HG02943 (cell line): Measurements from ENCODE around the gene GBP7.

Experiments
- ATAC-seq: cut with Tn5 transposase; IDR thresholded peaks from one replicate; pipeline ENCODE4 v1.9.1; 2021; ENCODE audit warnings: mild to moderate bottlenecking, low read depth, moderate library complexity; ENCODE audit not compliant: unreplicated experiment

Gene GBP7

DNA sequence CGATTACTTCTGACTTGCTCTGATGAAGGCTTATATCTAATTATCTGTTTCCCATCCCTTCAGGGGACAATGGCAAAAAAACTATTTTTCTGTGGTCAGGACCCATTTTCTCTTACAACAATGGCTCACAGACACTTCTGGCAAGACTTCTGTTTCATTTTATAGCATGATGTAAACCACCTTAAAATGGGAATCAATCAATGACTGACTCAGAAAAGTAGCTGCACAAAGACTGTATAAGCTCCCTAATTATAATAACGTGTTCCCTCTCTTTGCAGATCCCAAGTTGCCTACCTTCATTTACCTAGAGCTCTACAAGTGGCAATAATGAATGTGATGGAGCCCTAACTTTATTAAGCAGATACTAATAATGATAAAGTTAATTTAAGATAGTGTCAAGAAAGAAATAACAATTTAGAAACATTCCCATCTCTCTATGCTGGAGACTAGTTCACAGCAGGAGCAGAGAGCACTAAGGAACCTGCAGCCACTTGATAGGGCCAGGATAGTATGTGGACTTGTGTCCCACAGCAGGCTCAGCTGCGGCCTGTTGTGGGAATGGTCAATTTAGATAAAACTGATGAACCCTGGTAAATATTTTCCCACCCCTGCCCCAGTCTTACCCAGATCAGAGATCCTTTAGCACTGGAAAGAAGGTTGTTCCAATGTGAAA is 50.4 kb downstream of the GBP7 start:
- no peak for ATAC-seq

DNA sequence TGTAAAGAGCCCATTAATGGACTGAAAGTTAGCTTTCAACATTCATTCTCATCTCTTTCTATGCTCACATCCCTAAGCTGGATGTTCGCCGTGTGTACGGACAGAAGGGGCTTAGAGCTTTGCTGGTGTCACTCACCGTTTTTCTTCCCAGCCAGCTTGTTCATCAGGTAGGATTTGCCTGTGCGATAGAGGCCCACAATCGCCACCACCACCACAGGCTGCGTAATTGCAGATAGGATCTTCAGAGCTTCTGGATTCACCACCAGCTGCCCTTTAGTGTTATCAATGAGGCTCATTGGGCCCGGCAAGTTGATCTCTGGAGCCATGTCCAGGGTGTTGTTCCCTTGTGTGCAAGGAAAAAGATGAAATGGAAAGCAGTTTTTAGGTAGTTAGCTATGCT is 54.2 kb downstream of the GBP7 start:
- no peak for ATAC-seq

DNA sequence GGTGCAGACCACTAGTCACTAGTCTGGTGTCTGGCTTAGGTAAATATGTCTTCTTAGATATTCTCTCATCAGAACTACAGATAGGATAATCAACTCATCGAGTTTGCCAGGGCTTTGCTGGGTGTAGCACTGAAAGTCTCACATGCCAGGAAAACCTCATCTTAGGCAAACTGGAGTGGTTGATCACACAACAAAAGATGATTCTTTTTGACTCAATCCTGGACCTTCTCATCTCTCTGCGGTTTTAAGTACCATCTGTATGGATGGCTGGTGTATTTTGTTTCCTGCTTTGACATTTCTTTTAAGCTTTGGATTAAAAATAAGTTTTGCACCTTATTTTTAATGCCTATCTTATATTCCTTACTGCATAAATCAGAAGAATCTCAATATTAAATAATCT is 61.1 kb downstream of the GBP7 start:
- ATAC-seq: no peak

DNA sequence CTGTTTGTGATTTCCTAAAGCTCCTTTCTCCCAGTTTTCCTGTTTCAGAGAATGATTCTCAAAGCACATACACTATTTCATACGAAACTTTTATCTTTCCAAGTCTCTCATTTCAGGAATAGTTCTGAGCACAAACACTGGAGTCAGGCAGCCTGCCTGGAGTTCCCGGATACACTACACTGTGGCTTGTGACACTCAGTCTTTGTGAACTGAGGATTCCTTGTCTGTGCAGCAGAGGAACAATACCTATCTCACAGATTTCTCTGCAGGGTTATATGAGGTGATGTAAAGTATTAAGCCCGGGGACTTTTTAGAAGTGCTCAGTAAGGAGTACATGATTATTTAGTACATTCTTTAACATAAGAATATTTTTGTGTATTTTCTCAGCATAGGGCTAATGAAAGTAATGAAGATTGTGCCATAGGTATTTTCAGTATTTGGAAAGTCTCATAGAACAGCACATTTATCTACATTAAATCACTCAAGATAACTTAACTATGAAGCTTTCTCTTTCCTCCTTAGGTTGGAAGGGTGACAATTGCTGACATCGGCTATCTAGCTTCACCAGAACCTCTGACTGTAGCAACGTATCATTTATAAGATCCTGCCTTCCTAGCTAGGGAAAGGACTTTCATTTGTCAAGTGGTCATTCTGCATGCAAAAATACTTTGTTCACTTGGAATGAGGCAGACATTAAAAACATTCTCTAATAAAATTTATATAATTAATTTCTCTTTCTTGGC is 62.8 kb downstream of the GBP7 start:
- no peak for ATAC-seq

DNA sequence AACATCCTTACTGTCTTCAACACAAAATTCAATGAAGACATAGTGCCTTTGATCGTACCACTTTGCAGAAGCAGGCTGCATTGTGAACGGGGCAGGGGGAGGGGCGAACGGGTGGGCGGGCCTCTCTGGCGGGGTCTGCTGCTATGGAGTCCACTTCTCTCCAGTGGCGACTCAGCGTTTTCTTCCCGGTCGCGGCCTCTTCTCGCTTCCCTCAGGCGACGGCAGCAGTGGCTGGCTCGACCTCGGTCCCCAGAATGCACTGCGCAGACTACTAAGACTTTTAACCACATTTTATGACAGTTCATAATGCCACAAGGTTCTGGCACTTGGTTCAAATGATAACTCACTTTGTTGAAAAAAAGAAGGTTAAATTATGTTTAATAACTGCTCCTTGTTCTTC is 71.1 kb downstream of the GBP7 start:
- ATAC-seq: no peak

DNA sequence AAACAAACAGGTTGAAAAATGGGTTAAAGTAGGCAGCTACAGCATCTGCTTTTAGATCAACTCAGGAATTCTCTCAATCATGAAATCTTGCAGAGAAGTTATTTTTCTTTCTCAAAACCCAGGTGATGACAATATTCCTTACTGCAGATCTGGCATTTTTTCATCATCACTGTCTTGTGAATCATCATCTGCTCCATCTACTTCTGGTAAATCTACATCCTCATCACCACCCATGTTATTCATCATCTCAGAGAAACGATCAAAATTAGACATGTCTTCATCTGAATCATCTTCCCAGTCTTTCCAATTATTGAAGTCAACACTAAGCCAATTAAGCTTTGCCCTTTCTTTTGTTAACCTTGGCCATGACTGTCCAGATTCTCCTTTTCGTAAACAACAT is 71.7 kb downstream of the GBP7 start:
- ATAC-seq: no peak

DNA sequence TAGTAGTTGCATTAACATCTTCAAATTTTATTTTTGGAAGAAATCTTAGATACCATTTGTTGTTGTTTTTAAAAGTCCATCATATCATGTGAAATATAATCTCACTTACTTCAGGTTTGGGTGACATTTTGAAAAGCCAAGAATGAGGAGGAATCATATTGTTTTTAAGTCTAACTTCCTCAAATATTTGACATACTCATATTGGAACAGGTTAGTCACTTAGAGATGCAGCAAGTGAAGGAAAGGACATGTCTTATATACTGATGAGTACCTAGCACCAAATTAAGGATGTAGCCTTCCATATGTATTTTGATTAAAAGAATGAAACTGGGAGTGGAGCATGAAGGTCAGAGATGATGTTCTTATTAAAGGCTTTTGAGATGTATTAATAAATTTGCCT is 73.8 kb downstream of the GBP7 start:
- ATAC-seq: no peak

DNA sequence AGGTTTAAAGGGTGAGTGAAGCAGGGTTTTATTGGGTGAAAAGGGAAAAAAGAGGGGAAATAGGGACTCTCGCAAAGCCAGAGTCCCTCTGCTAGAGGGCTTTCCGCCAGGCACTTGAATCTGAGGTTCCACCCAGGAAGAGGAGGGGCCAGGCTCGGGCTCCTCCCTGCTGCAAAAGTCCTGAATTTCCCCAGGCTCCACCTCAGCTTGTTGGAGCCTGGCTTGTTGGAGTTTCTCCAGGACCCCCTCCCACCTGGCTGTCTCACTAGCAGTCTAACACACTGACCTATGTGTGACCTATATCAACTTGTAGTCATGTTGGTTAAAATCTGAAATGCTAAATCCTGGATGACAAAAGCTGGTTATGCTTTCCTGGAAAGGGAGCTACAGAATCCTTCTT is 75.4 kb downstream of the GBP7 start:
- no peak for ATAC-seq

DNA sequence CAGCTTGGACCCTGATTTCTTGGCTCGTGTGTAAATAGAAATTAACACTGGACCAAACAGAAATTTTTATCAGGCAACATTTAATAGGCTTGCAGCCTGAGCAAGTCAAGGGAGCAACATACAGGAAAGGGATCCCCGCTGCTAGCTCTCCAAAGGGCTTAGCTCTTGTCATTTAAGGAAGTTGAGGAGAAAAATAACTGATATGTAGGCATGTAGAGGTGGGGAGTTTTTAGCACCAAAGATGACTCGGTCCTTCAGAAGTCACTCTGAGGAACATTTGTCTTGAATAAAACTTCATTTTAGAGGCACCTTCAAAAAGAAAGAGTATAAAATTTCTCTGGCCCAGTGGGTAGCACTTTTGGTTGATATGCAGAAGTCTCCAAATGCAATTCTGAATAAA is 76.9 kb downstream of the GBP7 start:
- ATAC-seq: no peak

DNA sequence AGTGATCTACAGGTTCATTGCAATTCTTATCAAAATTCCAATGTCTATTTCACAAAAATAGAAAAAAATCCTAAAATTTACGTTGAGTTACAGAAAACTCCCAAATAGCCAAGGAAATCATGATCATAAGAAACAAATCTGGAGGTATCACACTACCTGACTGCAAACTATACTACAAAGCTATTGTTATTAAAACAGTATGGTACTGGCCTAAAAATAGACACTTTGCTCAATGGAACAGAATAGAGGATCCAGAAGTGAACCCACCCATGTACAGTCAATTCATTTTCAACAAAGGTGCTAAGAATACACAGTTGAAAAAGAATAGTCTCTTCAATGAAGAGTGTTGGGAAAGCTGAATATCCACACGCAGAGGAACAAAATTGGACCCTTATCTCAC is 80.1 kb downstream of the GBP7 start:
- no peak for ATAC-seq

DNA sequence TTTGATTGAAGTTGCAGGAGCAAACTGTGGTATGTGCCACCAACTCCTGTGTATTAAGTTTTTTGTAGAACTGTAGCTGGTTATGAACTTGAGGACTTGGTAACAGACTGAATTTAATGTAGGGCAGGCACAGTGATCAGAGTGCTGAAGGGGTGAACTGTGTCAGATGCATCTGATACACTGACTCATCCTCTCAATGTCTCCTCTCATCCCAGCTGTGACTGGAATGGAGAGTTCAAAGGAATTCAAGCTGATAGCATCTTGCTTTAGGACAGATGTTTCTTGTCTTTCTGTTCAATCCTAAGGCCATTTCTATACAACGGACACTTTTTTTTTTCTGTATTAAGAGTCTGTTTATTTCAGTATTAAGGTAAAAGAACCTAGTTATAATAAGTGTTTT is 85.8 kb downstream of the GBP7 start:
- ATAC-seq: no peak

DNA sequence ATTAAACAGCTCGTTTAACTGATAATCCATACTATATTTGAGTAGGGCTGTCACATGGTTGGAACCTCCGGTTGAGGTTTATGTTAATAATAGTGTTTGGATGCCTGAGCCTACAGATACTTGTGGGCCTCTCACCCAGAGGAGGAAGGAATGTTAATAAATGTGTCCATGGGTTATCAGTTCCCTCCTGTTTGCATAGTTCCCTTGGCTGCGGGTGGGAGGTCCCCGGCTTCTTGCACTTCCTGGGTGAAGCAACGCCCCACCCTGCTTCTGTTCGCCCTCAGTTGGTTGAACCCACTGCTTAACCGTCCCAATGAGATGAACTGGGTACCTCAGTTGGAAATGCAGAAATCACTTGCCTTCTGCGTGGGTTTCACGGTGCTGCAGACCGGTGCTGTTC is 87.2 kb downstream of the GBP7 start:
- no peak for ATAC-seq

DNA sequence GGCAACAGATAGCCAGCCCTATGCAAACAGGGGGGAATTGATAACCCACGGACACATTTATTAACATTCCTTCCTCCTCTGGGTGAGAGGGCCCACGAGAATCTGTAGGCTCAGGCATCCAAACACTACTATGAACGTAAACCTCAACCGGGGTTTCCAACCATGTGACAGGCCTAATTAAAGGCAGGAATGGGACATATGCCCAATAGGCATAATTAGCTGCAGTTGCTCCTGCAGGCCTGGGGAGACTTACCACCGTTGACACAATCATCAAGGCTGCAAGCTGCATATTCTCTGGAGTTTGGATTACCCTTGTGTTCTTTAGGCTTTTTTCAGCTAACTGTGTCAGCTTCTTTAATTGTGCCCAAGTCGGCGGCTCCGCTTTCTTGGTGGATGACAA is 88.6 kb downstream of the GBP7 start:
- no peak for ATAC-seq

DNA sequence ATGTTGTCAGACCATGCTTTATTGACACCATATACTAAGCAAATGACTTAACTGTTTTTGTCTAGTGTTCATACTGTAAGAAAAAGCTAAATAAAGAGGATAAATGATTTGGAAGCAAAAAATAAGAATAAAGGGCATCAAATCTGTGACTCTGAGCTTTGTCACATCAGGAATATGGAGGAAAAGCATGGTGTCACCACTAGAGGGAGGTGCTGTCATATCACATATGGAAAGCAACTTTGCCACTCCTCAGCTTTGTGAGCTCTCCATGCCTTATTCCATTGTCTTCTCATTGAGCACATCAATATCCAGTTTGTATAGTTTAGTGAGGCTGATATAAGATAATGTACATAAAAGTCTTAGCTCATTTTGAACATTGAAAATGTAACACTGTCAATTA is 90.0 kb downstream of the GBP7 start:
- ATAC-seq: no peak
